ENCODE data around the gene LIPK.
"Not testable (repeated sequence)": the region's sequence is repeated elsewhere in the genome, so short reads cannot be mapped to it uniquely, and the experiment has no call there.

Gene LIPK

DNA sequence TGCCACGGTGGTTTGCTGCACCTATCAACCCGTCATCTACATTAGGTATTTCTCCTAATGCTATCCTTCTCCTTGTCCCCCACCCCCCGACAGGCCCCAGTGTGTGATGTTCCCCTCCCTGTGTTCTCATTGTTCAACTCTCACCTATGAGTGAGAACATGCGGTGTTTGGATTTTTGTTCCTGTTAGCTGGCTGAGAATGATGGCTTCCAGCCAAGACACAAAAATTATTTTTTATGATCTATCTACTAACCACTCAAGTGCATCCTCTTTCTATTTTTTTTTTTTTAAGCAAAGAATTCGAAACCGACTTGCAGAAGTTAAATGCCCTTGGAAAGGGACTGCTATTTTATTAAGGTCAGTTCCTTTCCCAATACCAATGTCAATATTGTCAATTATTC is 3.3 kb downstream of the LIPK start:
- in situ Hi-C loops (cut with MboI; ENCODE audit: low sequenced_read_pairs): not testable (repeated sequence)

DNA sequence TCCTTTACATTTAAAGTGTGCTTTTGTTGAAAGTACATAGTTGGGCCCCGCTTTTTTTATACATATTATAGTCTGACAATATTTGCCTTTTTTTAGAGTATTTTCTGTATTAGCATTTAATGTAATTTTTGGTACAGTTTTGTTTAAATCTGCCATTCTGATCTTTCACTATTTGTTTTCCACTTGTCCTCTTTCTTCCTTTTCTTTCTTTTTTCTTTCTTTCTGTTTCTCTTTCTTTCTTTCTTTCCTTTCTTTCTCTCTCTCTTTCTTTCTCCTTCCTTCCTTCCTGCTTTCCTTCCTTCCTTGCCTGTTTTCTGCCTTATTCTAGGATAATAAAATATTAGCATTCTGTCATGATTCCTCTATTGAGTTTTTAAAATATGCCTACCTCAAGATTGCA is 9.5 kb downstream of the LIPK start:
- in situ Hi-C loops (cut with MboI; ENCODE audit: low sequenced_read_pairs): no loop called here

DNA sequence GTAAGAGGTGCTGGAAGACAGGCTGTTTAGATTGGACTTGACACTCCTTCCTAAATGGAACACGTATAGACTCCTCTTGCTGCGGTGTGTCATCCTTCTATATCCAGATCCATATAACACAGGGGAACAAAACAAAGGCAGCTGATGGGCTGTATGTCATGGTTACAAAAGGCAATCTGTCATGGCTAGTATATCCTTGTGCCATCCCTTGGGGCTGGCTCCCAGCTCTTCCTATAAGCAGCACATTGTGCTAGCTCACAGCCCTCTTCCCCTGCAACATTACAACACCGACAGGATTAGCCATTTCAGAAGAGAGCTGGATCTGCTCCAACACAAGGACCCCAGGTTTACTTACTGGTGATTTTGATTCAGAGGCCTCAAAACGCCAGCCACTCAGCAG is 15.3 kb downstream of the LIPK start:
- in situ Hi-C loops (cut with MboI; ENCODE audit: low sequenced_read_pairs): no loop called here

DNA sequence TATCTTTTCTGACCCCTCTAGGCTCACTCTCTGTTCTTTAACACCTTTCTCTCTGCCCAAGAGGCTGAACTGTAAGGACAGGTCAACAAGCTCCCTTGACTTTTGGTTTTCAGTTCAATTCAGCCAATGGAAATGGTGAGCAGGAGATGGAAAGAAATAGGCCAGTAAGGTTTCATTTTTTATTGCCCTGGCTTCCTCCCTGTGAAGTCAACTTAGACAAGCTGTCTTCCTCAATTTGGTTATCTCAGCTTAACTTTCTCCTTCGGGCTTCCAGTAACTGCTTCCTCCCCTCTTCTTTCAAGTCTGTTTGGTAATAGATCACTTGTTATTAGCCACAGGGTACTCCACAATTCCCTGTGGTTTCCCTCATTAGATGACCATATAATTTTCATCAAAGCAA is 19.7 kb downstream of the LIPK start:
- in situ Hi-C loops (cut with MboI; ENCODE audit: low sequenced_read_pairs): no loop called here

DNA sequence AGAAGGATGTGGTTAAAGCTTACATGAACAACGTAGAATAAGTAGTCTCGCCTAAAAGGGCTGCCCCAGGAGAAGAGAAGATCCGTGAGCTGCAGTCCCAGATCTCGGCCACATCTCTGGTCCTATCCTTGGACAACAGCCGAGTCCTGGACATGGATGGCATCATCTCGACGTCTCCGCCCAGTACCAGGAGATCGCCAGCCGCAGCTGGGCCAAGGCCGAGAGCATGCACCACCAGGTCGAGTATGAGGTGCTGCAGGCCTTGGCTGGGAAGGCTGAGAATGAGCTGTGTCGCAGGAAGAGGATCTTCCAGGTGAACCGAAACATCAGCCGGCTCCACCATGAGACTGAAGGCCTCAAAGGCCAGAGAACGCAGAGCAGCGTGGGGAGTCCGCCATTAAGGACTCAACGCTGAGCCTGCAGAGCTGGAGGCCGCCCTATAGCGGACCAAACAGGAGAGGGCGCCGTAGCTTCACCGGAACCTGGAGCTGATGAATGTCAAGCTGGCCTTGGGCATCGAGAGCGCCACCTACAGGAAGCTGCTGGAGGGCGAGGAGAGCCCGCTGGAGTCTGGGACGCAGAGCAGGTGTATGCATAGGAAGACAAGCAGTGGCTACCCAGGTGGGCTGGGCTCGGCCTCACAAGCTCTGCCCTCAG is 22.2 kb downstream of the LIPK start:
- in situ Hi-C loops (cut with MboI; ENCODE audit: low sequenced_read_pairs): no loop called here

DNA sequence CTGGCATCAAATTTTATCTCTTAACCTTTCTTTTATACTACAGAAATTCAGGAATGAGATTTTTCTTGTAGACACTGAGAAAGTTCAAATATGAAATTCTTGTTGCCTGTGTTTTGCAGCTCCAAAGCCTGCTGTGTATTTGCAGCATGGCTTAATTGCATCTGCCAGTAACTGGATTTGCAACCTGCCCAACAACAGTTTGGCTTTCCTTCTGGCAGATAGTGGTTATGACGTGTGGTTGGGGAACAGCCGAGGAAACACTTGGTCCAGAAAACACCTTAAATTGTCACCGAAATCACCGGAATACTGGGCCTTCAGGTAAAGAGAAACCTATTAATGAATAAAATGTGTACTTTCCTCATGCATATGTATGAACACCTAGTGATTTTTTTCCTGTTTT is 24.8 kb downstream of the LIPK start:
- in situ Hi-C loops (cut with MboI; ENCODE audit: low sequenced_read_pairs): no loop called here

DNA sequence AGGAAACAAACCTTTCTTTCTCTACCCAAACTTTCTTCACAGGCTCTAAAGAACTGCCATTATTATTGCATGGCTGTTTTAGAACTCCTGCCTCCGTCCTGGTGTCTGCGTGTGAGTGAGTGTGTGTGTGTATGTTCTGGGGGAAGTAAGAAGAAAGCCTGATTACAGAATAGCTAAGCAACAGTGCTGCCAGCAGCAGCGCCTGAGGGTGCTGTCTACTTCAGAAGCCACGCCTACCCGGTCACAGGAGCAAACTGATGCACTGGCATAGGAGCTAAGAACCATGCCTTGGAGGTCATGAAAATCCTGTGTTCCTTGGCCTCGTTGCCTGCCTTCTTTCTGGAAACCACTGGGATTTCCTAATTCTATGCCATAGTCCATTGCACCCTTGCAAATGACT is 25.2 kb downstream of the LIPK start:
- in situ Hi-C loops (cut with MboI; ENCODE audit: low sequenced_read_pairs): no loop called here

DNA sequence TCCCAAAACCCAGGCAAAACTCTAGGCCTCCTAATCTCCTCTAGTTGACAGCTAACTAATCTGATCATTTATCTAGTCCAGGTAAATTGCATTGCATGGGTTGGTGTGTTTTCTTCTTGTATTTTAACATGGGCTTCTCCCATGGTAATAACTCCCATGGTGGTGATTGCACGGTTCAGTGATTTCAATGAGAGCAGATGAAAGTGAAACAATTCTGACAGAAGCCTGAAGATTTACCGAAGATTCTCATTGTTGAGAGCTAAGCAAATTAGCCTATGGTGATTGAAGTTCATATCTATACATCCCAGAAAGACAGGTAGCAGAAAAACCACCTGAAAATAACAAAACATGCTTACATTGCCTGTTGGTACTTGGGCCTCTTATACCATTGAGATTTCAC is 27.2 kb downstream of the LIPK start:
- in situ Hi-C loops (cut with MboI; ENCODE audit: low sequenced_read_pairs): no loop called here

DNA sequence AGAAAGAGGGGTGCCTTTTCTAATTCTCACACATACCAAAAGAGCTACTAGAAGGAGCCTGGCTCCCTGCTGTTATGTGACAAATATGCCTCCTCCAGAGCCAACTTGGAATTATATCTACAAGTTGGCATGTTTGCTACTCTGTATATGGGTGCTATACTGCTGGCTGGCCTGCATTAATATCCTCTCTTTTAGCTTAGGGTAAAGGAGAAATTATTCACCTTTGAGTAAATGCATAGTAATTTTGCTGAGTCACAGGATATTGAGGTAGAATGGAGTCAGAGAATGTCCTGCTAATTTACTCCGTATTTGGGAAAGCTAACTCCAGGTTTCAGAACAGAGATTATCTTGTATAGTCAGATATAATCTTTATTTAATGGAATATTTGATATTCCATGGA is 29.6 kb downstream of the LIPK start:
- in situ Hi-C loops (cut with MboI; ENCODE audit: low sequenced_read_pairs): no loop called here

DNA sequence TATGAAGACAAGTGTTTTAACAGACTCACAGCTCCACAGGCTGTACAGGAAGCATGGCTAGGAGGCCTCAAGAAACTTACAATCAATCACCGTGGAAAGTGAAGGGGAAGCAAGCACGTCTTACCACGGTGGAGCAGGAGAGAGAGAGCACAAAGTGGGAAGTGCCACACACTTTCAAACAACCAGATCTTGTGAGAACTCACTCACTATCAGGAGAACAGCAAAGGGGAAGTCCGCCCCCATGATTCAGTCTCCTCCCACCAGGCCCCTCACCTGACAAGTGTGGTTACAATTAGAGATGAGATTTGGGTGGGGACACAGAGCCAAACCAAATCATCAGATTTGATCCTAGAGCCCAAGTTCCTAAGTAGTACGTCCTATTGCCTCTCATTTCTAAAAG is 35.9 kb downstream of the LIPK start:
- in situ Hi-C loops (cut with MboI; ENCODE audit: low sequenced_read_pairs): not testable (repeated sequence)

DNA sequence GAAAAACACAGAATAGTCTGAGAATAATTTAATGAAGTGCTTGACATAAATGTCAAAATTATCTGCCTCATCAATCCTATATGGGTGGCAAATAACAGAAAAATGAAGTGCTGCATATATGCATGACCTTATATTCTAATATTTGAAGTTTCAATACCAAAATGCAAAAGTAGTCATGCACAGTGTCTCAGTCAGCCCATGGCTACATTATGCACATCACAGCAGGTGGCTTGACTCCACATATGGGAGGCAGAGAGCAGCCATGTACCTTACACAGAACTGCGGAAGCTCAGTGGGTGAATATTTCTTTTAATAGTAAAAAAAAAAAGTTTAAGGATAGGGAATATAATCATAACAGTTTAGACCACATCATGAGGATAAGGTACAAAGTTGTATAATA is 36.4 kb downstream of the LIPK start:
- in situ Hi-C loops (cut with MboI; ENCODE audit: low sequenced_read_pairs): no loop called here

DNA sequence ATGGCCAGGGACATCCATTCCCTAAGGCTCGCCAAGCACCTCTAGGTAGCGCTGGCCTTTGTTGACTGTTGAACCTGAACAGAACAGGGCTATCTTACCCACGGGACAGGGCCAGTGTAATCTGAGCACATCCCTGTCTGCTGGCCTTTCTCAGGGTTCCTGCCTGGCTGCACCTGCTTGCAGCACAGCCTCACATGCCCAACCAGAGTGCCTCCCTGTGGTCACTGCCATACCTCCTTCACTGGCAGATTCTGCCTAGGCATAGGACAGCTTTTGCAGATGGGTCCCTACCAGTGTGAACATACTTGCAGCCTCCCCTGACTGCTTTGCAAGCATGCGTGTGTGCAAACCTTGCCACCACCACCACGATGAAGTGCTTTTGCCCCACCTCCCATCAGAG is 38.0 kb downstream of the LIPK start:
- in situ Hi-C loops (cut with MboI; ENCODE audit: low sequenced_read_pairs): no loop called here

DNA sequence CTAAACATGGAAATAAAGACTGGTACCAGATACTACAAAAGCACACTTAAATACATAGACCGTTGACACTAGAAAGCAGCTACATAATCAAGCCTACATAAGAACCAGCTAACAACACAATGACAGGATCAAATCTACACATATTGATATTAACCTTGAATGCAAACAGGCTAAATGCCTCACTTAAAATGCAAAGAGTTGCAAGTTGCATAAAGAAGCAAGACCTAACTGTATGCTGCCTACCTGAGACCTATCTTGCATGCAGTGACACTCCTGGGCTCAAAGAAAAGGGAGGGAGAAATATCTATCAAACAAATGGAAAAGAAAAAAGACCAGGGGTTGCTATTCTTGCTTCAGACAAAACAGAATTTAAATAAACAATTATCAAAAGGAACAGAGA is 39.6 kb downstream of the LIPK start:
- in situ Hi-C loops (cut with MboI; ENCODE audit: low sequenced_read_pairs): no loop called here

DNA sequence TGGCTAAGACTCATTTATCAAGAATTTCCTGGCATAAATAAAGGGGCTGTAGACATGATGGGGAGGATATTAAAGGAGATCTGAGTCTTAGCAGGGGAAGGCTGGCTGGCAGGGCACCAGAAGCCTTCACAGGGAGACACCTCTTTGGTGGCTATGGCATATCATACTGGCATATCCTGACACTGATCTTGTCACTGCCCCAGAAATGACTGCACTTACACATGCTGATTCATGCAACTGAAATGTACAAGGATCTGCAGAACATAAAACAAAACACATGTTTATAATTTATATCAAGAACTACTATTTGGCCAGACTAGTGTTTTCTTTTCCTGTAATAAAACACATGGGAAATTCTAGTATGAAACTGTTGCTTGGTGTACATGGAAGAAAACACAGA is 48.2 kb downstream of the LIPK start:
- in situ Hi-C loops (cut with MboI; ENCODE audit: low sequenced_read_pairs): no loop called here

DNA sequence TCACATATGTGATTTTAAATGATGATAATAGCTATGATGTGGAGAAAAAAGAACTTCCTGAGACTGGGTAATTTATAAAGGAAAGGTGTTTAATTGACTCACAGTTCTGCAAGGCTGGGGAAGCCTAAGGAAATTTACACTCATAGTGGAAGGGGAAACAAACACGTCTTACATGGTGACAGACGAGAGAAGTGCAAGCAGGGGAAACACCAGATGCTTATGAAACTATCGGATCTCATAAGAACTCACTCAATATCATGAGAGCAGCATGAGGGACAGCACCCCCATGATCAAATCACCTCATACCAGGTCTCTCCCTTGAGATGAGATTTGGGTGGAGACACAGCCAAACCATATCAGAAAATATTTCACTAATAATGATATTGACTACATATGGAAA is 49.7 kb downstream of the LIPK start:
- in situ Hi-C loops (cut with MboI; ENCODE audit: low sequenced_read_pairs): no loop called here

DNA sequence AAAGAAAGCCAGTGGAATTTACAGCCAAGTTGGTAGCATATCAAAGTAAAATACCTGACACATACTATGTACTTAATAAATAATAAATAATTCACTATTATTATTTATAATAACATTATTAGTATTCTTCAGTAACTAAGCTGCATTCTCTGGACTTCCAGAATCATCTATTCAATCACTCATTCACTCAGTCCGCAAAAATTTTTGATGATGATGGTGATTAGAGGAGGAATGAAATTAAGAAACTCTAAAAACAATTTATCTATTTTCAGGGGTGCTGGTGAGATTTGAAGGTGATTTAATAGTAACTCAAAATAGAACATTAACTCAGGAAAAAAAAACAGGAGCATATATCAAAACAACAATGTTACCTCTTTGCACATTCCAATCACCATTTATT is 50.6 kb downstream of the LIPK start:
- in situ Hi-C loops (cut with MboI; ENCODE audit: low sequenced_read_pairs): no loop called here

DNA sequence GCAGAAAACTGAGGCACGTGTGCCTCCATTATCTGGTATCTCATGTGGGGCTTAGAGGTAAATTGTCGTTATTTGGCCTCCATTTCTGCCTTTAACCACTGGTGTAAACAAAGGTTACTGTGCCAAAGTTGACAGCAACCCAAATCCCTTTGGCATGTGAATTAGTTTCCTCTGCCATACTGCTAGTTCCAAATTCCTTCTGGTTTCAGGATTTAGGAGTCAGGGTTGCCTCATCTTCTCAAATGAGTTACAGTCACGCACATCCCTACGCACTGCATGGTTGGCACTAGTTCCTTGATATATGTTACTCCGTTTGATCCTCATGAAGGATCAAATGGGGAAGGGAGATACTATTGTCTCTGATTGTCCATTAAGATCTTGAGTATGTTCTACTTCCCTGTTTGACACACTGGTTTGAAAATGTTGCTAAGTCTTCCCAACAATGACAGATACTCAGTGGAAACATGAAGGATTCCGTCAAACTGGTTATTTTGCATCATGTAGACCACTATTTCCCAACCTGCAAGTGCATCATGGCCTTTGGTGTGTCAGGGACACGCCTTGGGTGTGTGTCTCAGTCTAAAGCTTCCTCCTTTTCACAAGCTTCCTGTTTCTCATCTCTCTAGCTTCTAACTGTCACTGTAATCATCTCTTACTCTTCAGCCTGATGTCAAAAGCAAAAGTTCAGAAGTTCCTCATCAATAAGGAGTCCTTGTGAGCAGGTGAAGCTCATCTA is 53.5 kb downstream of the LIPK start, which contains the start of gene LIPN:
LIPN (plus strand) TSS at position 655 of the 736 bp plus-strand sequence. CDS start 1,386 bp downstream, outside the sequence.
- in situ Hi-C loops (cut with MboI; ENCODE audit: low sequenced_read_pairs): no loop called here

DNA sequence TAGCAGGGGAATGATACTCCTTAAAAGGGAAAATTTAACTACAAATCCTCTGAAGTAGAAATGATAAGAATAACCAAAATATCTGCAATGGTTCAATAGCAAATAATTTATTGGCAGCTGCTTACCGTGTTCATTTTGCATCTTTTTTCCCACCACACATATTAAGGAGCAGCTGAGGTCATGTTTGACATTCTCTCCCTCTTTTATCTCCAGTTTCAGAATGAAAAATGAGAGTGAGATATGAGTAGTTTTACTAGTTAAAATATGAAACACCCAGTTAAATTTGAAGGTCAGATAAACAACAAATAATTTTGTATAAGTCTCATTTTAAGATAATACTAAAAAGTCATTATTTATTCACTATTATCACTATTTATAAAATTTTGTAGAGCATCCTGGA is 56.9 kb downstream of the LIPK start:
- in situ Hi-C loops (cut with MboI; ENCODE audit: low sequenced_read_pairs): no loop called here

DNA sequence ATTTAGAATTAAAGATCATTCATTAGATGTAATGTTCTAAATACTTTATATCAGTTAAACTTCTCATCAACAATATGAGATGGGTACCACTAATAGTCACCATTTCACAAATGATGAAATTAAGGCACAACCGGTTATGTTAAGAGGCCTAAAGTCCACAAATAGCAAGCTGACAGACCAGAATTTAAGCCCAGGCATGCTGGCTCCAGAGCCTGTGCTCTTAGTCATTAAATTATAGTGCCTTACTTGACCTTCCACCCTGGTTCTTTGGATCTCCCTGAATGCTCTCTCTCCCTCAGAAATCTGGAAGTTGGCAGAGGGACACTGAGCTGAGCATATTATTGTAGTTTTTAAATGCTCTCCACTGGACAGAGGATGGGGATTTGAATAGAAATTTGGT is 57.4 kb downstream of the LIPK start:
- in situ Hi-C loops (cut with MboI; ENCODE audit: low sequenced_read_pairs): no loop called here

DNA sequence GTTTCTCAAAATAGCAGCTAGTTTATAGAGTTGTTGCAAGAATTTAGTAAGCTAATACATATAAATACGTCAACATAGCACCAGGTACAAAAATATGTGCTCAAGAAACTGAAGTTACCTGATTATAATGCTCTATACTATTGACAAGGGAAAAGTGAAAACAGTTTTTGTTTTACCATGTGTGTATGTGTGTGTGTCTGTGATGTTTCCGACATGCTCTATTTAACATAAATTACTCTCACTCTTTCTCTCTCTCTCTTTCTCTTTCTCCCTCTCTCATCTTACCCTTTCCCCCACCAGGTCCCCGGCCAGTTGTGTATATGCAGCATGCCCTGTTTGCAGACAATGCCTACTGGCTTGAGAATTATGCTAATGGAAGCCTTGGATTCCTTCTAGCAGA is 58.1 kb downstream of the LIPK start:
- in situ Hi-C loops (cut with MboI; ENCODE audit: low sequenced_read_pairs): no loop called here

DNA sequence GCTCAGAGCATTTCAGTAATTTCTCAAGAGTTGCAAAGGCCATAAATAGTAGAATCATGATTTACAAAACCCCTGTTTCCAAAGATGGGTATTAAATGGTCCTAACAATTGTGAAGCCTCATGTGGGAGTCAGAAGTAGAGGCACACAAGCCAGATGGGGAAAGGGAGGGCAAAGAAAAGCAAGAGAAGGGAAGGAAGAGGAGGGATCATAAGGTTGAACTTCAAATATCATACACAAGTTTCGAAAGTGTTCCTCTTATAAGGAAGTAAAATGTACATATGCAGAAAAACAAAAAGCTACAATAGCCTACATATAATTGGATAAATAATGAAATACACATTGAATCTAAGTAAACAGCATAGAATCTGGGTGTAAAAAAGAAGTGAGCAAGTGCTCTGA is 59.8 kb downstream of the LIPK start:
- in situ Hi-C loops (cut with MboI; ENCODE audit: low sequenced_read_pairs): no loop called here

DNA sequence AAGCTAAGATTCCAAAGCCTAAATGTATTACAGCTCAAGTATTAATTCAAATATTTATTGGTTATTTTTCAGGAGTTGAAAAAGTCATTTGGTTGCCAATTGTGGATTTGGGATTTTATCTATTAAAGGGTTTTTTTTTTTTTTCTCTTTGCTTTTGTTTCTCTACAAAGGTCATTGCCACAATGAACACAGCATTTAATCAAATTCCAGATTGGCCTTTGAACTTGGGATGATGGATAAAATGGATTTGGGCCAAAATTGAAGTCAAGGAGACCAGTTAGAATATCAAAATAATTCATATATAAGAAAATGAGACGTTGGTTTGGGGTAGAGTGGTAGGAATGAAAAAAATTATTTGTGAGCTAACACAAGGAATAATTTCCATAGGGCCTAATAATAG is 63.3 kb downstream of the LIPK start:
- in situ Hi-C loops (cut with MboI; ENCODE audit: low sequenced_read_pairs): no loop called here

DNA sequence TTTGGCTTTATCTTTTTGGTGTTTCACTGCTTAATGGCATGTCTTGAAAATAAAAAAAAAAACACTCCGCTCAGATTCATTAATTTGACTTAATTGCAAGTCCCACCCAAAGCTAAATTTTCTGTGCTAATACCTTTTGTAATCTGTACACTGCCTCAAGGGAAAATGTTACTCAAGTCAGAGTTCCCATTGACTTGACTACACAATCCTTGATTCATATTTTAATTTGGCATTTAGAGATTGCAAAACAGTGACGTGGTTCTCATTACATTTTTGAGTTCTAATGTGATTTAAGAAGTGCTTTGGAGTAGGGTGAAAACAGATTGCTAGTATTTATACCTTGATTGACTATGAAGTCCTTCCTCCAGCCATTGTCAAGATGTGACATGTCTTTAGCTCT is 75.2 kb downstream of the LIPK start:
- in situ Hi-C loops (cut with MboI; ENCODE audit: low sequenced_read_pairs): no loop called here
